Measurements from ENCODE around the gene C22orf39. TPM values are rescaled to one million over a fixed set of nuclear protein-coding genes. Genes with fewer than 3 reads are reported as not detected.
A peak's percentile ranks its signal among the peaks of the same experiment; 100 is the strongest.

C22orf39 gene
- total RNA-seq, 1 donor from 2014 or later: 76.2 TPM

- Histone ChIP-seq H3K4me1 (peaks cover 54% of the 10 kb centered on the region), H3K9me3 (replicated peaks) (no peaks in the 10 kb centered on the region), H3K36me3 (peaks cover 18% of the 10 kb centered on the region), H3K27ac (replicated peaks) (no peak overlapping the region), H3K4me3 (no peak overlapping the region), H3K27me3 (ENCODE audit: low read depth) (no peaks in the 10 kb centered on the region)
- DNase-seq: no peak
- no peak for TF ChIP-seq CTCF (IDR thresholded peaks at IDR 0.05; ENCODE audit: borderline replicate concordance)
- intact Hi-C loops (cut with micrococcal nuclease): no loop called here
Measured at GRCh38 chr22:19412478-19412877, 35.0 kb downstream of the C22orf39 start.

- no peak for TF ChIP-seq CTCF (IDR thresholded peaks at IDR 0.05; ENCODE audit: borderline replicate concordance)
- Histone ChIP-seq H3K27me3 (ENCODE audit: low read depth) (no peaks in the 10 kb centered on the region), H3K9me3 (replicated peaks) (no peaks in the 10 kb centered on the region), H3K36me3 (peaks cover 22% of the 10 kb centered on the region), H3K27ac (replicated peaks) (peak overlapping the region; percentile 58), H3K4me1 (peaks cover 61% of the 10 kb centered on the region), H3K4me3 (no peak overlapping the region)
- no peak for DNase-seq
- intact Hi-C loops (cut with micrococcal nuclease): no loop called here
Measured at GRCh38 chr22:19411690-19412045, 35.8 kb downstream of the C22orf39 start.

DNA sequence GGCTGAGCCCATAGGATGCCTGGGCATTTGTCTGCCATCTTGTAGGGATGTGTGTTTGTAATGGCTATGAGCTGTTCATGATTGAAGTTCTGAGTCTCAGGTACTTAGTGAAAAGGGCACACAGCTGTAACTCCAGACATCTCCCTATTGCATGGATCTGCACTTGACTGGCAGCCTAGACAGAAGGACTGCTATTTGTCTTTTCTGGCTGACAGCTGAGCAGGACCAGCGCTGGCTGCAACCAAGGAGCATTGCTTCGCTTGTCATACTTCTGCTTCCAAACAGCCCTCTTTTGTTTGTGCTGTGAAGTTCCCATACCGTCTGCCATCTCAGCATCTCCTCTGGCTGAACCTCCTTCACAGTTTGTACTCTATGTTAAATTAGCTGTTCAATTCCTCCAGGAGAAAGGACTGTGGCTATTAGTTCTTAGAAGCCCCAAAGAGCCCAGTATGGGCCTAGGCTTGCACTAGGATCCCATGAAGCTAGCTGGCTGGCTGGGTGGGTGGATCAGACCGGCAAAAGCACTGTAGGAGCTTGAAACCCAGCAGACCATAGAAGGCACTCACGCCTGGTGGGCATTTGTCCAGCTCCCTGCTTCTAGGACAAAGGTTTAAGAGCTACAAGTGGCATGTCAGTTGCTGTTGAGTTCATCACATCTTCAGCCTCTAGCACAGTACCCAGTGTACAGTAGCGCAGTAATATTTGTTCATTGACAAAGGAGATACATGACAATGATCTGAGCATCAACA, 36.4 kb downstream of the C22orf39 start:
- H3K36me3 ChIP-seq: peaks cover 28% of the 10 kb centered on the region
- H3K9me3 ChIP-seq (replicated peaks): no peaks in the 10 kb centered on the region
- no peak for TF ChIP-seq CTCF (IDR thresholded peaks at IDR 0.05; ENCODE audit: borderline replicate concordance)
- H3K27ac ChIP-seq (replicated peaks): peak overlapping the region; percentile 58
- peaks cover 66% of the 10 kb centered on the region for H3K4me1 ChIP-seq
- no peaks in the 10 kb centered on the region for H3K27me3 ChIP-seq (ENCODE audit: low read depth)
- DNase-seq: peak; percentile 35
- intact Hi-C loops (cut with micrococcal nuclease): no loop called here
- H3K4me3 ChIP-seq: no peak overlapping the region

DNA sequence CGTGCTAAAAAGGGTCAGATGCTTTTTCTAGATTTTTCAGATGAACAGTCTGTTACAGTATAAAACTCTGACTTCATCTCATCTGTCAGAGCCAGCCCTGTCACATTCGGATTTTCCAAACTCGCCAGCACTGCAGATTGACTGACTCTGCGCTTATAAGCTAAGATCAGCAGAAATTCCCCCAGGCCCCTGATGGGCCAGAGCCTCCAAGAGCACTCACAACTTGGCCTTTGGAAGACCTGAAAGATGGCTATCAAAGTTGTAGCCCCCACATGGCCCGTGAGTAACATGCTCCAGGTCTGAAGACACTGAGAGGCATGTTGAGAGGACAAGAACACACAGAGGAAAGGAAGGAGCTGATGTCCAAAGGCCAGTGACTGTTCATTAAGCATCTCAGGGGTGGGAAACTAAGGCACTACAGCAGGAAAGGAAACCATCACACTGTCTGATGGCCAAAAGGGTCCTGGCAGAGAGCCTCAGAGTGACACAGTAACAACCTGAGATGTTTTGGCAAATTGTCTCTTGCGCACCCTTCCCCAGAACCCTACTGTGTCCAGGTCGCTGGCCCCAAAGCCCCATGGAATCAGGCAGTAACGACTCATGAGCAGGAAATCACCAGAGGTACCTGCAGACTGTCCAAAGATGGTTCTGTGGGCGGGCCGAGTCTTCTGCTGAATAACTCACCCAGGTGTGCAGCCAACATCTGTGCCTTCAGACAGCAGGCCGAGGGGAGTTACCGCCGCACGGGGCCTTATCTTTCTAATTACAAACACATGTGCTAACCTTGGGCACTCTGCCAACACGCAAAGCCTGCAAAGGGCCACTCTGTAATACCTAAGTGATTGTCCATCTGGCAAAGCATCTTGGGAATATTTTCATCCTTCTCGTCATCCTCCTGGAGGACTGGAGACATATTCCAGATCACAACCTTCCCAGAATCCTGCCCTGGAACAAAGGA, 39.6 kb downstream of the C22orf39 start:
- DNase-seq: no peak
- Histone ChIP-seq H3K27me3 (ENCODE audit: low read depth) (no peaks in the 10 kb centered on the region), H3K4me1 (peaks cover 55% of the 10 kb centered on the region), H3K4me3 (no peak overlapping the region), H3K36me3 (peaks cover 40% of the 10 kb centered on the region), H3K9me3 (replicated peaks) (no peaks in the 10 kb centered on the region), H3K27ac (replicated peaks) (peak overlapping the region; percentile 53)
- TF ChIP-seq CTCF (IDR thresholded peaks at IDR 0.05; ENCODE audit: borderline replicate concordance): no peak
- intact Hi-C loops (cut with micrococcal nuclease): no loop called here

DNA sequence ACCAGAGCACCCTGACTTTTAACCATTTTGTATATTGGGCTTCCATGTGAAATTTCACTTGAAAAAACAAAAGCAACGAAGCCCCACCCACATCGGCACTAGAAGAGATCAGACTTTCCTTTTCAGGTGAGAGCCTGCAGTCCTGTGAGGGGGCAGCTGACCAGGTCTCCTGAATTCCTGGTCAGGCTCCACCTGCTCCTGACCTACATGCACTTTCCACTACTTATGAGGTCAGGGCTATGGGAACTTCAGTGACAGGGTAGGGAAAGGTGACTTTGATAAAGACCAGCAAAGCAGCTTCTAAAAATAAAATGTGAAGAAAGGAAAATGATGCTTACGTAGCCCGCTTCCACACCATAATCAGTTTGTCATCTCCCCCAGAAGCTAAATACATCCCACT, 40.7 kb downstream of the C22orf39 start:
- Histone ChIP-seq H3K4me3 (no peak overlapping the region), H3K27ac (replicated peaks) (peak overlapping the region; percentile 53), H3K4me1 (peaks cover 44% of the 10 kb centered on the region), H3K27me3 (ENCODE audit: low read depth) (no peaks in the 10 kb centered on the region), H3K36me3 (peaks cover 40% of the 10 kb centered on the region), H3K9me3 (replicated peaks) (no peaks in the 10 kb centered on the region)
- DNase-seq: no peak
- intact Hi-C loops (cut with micrococcal nuclease): no loop called here
- no peak for TF ChIP-seq CTCF (IDR thresholded peaks at IDR 0.05; ENCODE audit: borderline replicate concordance)

All from left ventricle myocardium inferior (tissue), 1 donor.